Caki2 (cell line): Measurements from ENCODE around the gene RAD51AP2. TPM values are rescaled to one million over a fixed set of nuclear protein-coding genes. Genes with fewer than 3 reads are reported as not detected.
"Not testable (repeated sequence)": the region's sequence is repeated elsewhere in the genome, so short reads cannot be mapped to it uniquely, and the experiment has no call there.

Experiments used
- DNase-seq: peaks from one replicate; pipeline ENCODE4 v3.0.0-alpha.2; 2015; ENCODE audit warnings: low read depth
- in situ Hi-C: cut with HindIII; loops from 2 replicates; pipeline ENCODE4 v1.10.0; 2016; ENCODE audit warnings: low sequenced_read_pairs, low pct_unique_long_range_greater_than_20kb, mixed read lengths
- total RNA-seq: library from RNA; depleted of rRNA; stranded (reverse); fragments of >200 nt; shearing (Covaris generic); gene quantifications from 2 replicates; pipeline ENCODE4 v1.2.3, GENCODE V29; 2014; ENCODE audit warnings: low replicate concordance

RAD51AP2 gene
- total RNA-seq, 1 experiment from 2014 or later = not detected

DNA sequence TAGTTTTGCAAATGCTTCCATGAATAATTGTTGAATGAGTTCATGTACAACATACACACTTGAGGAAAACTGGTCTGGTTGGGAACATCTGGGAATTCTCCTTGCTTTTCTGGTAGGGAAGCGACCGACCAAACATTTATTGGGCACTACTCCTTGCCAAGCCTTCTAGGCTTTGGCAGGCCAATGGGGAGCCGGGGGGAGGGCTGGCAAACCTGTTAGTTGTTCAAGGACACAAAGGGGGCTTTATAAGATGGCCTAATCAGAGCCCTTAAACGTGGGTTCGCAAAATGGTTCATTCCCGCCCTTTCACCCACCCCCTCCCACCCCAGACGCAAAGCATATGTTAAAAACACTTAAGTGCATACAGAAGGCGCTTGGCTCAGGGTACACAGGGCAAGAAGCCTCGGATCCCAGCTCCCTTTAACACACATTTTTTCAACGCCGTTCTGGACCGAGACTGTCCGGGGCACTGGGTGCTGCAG lies 21.4 kb upstream of the RAD51AP2 start:
- DNase-seq = peak; percentile 86
- in situ Hi-C loops = no loop called here

GRCh38 chr2:17538844-17539554 lies 20.8 kb upstream of the RAD51AP2 start:
- in situ Hi-C loops = no loop called here
- DNase-seq = peak; percentile 86

DNA sequence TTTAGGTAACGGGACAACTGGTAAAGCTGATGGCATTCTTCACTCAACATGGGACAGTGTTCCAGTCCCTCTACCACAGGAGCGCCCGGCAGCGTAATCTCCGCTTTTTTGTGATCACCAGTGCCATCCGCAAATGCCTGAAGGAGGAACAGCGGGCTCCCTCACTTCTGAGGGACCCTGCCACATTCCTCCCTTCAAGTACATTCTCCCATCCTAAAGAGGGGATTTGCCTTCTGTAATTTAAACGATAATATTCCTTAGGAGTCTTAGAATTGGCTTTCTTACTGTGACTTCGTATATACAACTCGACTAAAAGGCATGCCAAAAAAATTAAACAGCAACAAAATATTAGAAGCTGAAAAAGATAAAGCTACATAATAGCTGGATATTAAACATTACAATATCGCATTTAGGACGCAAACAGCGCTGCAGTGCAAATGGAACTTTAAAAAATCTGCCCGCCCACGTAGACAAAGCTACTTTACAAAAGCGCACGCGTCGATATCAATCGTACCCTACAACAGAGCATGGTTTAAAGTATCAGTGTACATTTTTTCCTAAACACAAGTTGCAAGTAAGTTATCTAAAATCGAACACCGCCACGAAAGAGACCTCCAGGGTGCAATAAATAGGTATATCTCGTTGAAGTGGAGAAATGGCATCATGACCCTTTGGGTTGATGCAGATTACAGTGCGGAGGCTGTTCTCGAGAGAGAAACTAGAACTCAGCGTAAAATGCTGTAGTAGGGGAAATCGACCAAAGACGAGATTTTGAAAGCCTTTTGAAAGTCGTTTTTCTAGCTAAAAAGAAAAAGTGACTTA lies 20.0 kb upstream of the RAD51AP2 start:
- in situ Hi-C loops = no loop called here
- peak; percentile 82 for DNase-seq

DNA sequence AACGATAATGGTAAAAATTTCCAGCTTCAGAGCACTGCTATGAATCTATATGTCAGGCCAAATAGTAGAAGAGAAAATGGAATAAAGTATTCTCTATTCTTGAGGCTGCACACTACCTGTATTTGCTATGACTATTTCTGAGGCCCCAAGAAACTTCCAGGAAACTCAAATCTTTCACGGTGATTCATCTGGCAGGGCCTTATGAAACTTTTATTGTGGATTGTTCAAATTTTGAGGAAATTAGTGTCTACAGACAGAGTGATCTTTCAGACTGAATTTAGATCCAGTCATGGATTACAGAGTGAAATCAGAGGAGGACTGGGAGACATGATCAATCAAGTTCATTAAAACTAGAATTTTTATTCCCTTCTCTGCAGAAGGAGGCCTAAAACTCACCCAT lies 18.2 kb upstream of the RAD51AP2 start:
- in situ Hi-C loops = no loop called here
- no peak for DNase-seq

- DNase-seq = no peak
- in situ Hi-C loops = no loop called here
These were observed 15.3 kb upstream of the RAD51AP2 start for GRCh38 chr2:17533546-17533945.

- in situ Hi-C loops = no loop called here
- DNase-seq = no peak
These were observed 11.5 kb upstream of the RAD51AP2 start for GRCh38 chr2:17529771-17530170.

DNA sequence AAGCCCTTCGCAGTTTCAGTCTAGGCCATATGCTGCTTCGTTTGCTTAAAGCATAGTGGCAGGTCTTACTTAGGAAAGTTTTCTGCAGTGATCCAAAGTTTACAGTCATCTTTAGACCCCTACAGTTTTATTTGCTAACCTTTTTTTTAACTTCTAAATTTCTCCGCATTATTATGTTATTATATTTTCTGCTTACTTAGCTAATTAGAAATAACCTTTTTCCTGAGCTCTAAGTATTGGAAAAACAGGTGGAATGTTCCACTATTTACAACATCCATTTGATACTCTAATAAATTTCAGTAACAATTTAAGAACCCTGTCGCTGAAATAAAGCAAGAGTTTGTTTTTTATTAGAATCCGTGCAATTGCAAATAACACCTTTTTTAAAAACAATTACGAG lies 4.1 kb upstream of the RAD51AP2 start:
- in situ Hi-C loops = no loop called here

GRCh38 chr2:17521621-17522020 lies 3.4 kb upstream of the RAD51AP2 start:
- in situ Hi-C loops = no loop called here
- DNase-seq = no peak

More for the DNA sequence above, 4.1 kb upstream of the RAD51AP2 start:
- no peak for DNase-seq

GRCh38 chr2:17520761-17521160 lies 2.5 kb upstream of the RAD51AP2 start:
- DNase-seq = no peak
- in situ Hi-C loops = no loop called here

GRCh38 chr2:17519486-17519885 lies 1.2 kb upstream of the RAD51AP2 start:
- in situ Hi-C loops = no loop called here
- no peak for DNase-seq

DNA sequence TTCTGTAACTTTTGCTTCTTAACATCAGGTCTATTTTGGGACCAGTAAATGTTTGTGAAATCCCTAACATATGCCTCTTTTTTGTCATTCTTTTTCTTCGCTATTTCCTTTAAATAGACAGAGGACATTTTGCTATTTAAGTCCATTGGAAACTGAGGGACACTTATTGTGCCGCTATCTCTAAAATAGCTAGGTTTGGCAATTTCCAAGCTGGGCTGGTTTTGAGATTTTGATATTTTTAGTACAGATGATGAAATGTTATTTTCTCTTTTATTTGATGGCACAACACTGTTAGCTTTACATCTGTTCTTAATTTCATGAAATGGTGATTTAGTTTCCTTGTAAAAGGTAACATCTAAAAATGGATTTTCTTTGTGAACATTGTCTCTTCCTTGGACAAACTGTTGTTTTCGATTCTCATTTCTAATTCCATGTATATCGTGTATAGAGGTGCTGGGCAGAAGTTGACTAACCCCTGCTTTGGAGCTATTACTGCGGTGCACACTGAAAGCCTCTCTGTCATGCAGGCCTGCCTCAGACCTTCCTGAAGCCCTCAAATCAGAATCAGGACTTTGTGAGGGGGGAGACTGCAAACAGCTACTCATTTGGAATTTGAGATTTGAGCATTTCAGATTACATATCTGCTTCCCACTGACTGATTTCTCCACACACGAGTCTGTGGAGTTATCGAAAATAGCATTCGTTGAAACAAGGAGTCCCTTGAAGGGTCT lies 594 bp downstream of the RAD51AP2 start:
- no peak for DNase-seq
- in situ Hi-C loops = no loop called here

DNA sequence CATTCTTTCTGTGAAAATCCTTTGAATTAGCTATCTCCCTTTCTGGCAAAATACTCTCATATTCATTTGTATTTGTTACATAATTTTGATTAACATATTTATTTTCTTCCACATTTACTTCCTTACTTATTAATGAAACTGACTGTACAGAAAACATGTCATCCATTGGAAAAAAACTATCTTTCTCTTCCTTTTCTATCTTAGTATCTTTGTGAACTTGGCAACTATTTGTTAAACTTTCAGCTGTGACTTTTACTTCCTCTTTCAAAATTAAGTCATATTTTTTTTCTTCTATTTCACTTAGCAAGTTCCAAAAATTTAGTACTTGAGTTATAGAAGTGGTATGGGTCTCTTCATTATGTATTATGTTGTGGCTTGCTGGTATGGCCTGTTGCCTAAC lies 2.6 kb downstream of the RAD51AP2 start:
- no peak for DNase-seq

GRCh38 chr2:17506736-17507616 lies 11.3 kb downstream of the RAD51AP2 start:
- DNase-seq = peak; percentile 55

More for the DNA sequence above, 2.6 kb downstream of the RAD51AP2 start:
- in situ Hi-C loops = no loop called here

GRCh38 chr2:17497718-17498117 lies 20.5 kb downstream of the RAD51AP2 start:
- in situ Hi-C loops = no loop called here
- no peak for DNase-seq

More at GRCh38 chr2:17506736-17507616, 11.3 kb downstream of the RAD51AP2 start:
- in situ Hi-C loops = no loop called here

- in situ Hi-C loops = no loop called here
These were observed 22.6 kb downstream of the RAD51AP2 start for GRCh38 chr2:17495590-17495989.

GRCh38 chr2:17490165-17490564 lies 28.1 kb downstream of the RAD51AP2 start:
- in situ Hi-C loops, DNase-seq: not testable (repeated sequence)

More at GRCh38 chr2:17495590-17495989, 22.6 kb downstream of the RAD51AP2 start:
- no peak for DNase-seq

GRCh38 chr2:17488610-17489009 lies 29.6 kb downstream of the RAD51AP2 start:
- DNase-seq, in situ Hi-C loops: not testable (repeated sequence)

DNA sequence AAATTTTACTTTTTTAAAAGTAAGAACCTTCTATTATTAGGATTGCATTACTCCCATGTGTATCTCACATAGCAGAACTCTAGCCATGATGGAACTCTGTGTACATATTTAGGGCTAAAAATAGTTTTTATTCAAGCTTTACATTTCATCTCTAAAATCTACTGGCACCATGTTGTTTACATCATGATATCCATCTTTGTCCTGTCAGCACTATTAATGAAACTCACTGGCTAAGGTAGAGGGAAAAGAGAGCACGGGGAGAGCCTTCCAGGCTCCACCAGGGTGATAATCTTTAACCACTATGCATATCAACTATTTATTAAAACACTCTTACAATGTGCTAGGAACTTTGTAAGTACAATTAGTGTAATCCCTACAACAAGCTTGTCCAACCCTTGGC lies 34.7 kb downstream of the RAD51AP2 start:
- in situ Hi-C loops = no loop called here

More for the DNA sequence above, 34.7 kb downstream of the RAD51AP2 start:
- no peak for DNase-seq
